ENCODE data around the gene MGST2.

MGST2 gene

DNA sequence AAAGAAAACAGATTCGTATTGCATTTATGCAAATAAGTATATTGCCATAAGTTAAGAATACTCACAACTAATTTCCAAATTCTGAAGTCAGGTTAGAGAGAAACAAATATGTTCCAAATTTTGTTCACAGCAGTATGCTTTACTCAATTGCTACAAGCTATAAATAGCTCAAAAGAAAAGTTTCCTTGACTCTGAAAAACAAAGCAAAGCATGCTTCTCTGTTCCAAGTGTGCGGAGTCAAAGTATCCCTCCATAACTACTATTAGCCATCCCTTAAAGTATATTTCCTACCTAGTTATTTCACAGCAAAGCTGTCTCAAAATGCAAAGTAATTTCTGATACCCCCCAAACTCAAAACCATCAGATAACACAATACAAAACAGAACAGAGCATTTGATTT is 47.3 kb downstream of the MGST2 start:
- in situ Hi-C loops (cut with MboI; ENCODE audit: low sequenced_read_pairs): no loop called here

DNA sequence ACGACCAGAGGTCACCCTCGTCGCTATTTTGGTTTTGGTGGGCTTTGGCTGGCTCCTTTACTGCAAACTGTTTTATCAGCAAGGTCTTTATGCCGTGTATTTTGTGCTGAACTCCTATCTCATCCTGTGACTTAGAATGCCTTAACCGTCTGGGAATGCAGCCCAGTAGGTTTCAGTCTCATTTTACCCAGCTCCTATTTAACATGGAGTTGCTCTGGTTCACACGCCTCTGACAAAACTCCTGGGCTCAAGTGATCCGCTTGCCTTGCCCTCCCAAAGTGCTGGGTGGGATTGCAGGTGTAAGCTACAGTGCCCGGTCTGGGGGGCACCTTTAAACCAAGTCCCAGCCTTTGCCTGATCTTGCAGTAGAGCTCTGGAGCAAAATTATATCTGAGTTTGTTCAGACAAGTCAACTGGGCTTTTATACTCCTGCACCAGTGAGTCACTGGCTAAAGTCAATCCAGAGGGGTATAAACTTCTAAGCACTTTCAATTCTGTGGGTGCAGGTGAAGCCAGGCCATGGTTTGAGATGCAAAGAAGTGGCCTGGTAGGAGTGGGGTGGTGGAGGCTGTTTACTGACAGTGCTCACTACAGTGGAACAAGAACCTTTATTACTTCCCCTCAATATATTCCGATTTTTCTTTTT is 50.2 kb downstream of the MGST2 start:
- Histone ChIP-seq H3K9me3 (no peaks in the 10 kb centered on the region), H3K27me3 (ENCODE audit: low read depth) (no peaks in the 10 kb centered on the region), H3K4me1 (no peaks in the 10 kb centered on the region), H3K4me3 (no peak overlapping the region), H3K36me3 (replicated peaks) (no peaks in the 10 kb centered on the region)
- no peak for DNase-seq (ENCODE audit: low spot score in 2 of 2)
- in situ Hi-C loops (cut with MboI; ENCODE audit: low sequenced_read_pairs): no loop called here

More for the DNA sequence above, 47.3 kb downstream of the MGST2 start:
- Histone ChIP-seq H3K9me3 (peaks cover 3% of the 10 kb centered on the region; the same call in 1 of the 2 replicates), H3K4me1 (no peaks in the 10 kb centered on the region; the same call in 1 of the 2 replicates), H3K36me3 (replicated peaks) (no peaks in the 10 kb centered on the region), H3K27me3 (ENCODE audit: low read depth) (no peaks in the 10 kb centered on the region), H3K4me3 (no peak overlapping the region)
- DNase-seq (ENCODE audit: low spot score in 2 of 2): no peak

DNA sequence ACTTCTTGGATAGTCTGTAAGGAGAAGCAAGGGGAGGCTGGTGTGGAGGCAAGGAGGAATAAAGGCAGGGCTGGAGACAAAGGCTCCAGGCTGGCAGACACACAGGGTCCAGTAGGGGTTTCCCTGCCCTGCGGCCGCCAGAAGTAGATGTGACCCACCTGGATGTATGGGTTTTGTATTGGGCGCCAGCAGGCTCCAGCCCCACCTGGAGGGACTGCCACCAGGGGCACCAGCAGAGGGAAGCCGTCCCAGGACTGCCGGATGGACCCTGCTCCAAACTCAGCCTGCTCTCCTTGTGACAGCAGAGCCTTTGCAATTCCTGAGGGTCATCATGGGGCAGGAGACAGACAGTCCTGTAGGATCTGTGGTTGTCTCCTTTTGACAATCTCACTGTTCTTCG is 52.7 kb downstream of the MGST2 start:
- no peaks in the 10 kb centered on the region for H3K9me3 ChIP-seq
- no peak overlapping the region for H3K4me3 ChIP-seq
- H3K4me1 ChIP-seq: no peaks in the 10 kb centered on the region
- in situ Hi-C loops (cut with MboI; ENCODE audit: low sequenced_read_pairs): no loop called here
- DNase-seq (ENCODE audit: low spot score in 2 of 2): no peak
- no peaks in the 10 kb centered on the region for H3K36me3 ChIP-seq (replicated peaks)
- H3K27me3 ChIP-seq (ENCODE audit: low read depth): no peaks in the 10 kb centered on the region

DNA sequence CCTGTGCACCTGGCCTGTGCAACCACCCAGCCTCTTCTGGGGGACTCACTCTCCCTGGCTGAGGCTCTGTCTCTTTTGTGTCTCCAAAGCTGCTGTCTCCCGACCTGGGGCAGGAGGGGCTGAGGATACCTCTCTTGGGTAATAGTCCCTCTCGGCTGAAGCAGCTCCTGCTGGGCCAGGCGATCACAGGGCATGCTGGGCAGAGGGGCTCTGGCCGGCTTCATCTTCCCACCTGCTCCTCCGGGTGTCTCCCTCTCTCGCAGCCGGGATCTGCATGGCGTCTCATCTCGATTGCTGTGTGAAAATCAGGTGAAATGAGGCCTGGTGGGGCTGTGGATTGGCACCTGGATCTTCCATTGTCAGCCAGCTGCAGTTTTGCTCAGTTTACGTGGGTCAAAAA is 53.2 kb downstream of the MGST2 start:
- no peaks in the 10 kb centered on the region for H3K36me3 ChIP-seq (replicated peaks)
- H3K27me3 ChIP-seq (ENCODE audit: low read depth): no peaks in the 10 kb centered on the region
- H3K9me3 ChIP-seq: no peaks in the 10 kb centered on the region
- H3K4me1 ChIP-seq: no peaks in the 10 kb centered on the region
- H3K4me3 ChIP-seq: no peak overlapping the region
- DNase-seq (ENCODE audit: low spot score in 2 of 2): no peak
- in situ Hi-C loops (cut with MboI; ENCODE audit: low sequenced_read_pairs): no loop called here

DNA sequence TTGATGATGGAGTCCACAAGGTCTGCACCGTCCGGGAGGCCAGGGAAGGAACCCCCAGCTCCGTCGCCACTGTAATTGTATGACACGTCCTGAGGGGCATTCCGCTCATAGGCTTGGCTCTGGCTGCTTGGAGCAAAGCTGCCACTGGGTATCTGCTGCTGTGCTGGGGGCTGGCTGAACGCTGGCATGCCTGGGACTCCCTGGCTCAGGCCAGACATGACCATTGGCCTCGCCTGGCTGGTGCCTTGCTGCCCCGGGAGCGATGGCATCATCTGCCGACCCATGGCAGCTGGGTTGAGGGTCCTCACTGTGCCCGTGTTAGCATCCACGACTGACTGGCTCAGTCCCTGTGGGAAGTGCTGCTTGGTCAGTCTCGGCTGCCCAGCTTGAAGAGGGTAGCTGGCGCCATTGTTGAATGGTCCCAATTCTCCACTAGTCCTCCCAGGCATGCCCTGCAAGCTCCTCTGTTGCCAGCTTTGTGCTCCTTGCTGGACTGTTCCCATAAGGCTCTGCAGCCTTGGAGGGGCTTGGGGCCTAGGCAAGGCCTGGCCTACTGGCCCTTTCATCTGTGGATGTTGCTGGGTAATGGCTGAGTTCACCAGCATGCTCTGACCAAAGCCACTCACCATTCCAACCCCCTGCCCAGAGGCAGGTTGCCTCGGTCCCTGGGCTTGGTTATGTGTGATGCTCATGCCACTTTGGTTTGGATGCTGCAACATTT is 53.9 kb downstream of the MGST2 start:
- Histone ChIP-seq H3K36me3 (replicated peaks) (no peaks in the 10 kb centered on the region), H3K4me1 (no peaks in the 10 kb centered on the region), H3K4me3 (no peak overlapping the region), H3K9me3 (no peaks in the 10 kb centered on the region), H3K27me3 (ENCODE audit: low read depth) (no peaks in the 10 kb centered on the region)
- in situ Hi-C loops (cut with MboI; ENCODE audit: low sequenced_read_pairs): no loop called here
- DNase-seq (ENCODE audit: low spot score in 2 of 2): no peak

DNA sequence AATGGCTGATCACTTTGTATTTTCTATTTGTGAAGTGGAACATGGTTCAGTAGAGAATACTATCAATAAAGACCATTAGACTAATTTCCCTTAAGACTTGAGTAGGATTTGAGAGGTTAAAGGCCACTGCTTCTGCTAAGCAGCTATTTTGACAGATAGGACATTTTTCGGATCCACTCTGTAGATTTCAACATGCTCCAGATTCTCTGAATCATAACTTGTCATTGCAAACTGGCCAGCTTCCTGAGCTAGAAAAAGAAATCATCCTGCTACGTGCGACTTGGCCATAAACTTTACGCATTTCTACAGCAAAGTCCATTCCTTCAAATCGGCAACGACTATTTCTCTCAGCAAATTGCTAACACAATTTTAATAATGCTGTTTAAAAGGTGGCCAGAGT is 55.2 kb downstream of the MGST2 start:
- in situ Hi-C loops (cut with MboI; ENCODE audit: low sequenced_read_pairs): no loop called here
- DNase-seq (ENCODE audit: low spot score in 2 of 2): no peak
- Histone ChIP-seq H3K4me1 (no peaks in the 10 kb centered on the region), H3K4me3 (no peak overlapping the region), H3K27me3 (ENCODE audit: low read depth) (no peaks in the 10 kb centered on the region), H3K9me3 (no peaks in the 10 kb centered on the region), H3K36me3 (replicated peaks) (no peaks in the 10 kb centered on the region)

DNA sequence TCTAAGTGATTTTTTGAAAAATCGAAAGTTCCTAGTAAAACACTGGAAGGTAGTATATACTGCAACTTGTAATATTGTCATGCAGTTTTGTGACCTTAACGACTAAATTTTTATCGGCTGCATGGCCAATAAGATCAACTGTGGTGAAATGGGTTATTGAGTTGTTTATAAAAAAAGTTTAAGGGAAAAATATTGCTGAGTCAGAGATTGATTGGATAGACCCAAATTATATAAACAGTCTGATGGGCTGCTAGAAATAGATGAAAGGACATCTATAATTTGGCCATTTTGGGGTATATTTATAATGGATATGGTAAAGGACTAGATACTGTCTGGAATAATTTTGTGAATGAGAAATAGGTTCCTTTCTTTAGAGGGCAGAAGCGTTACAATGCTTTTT is 56.2 kb downstream of the MGST2 start:
- in situ Hi-C loops (cut with MboI; ENCODE audit: low sequenced_read_pairs): no loop called here

DNA sequence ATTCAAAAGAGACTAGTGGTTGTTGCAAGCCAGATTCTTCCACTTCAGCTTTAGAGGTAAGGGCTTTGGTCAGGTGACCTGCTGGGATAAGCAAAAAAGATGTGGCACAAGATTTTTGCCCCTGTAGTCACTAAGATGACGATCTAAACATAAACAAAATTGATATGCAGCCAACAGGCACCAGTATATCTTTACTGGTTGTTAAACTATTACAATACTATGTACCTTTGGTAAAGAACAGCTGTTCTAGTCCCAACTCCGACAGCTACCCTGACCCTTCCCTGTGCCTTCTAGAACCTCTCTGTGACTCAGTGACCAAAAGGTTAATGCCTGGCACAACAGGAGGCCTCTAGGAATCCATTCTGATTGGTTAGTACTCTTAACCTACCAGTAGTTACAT is 59.6 kb downstream of the MGST2 start:
- Histone ChIP-seq H3K36me3 (replicated peaks) (no peaks in the 10 kb centered on the region), H3K9me3 (no peaks in the 10 kb centered on the region), H3K27me3 (ENCODE audit: low read depth) (no peaks in the 10 kb centered on the region), H3K4me1 (no peaks in the 10 kb centered on the region), H3K4me3 (no peak overlapping the region)
- DNase-seq (ENCODE audit: low spot score in 2 of 2): no peak
- in situ Hi-C loops (cut with MboI; ENCODE audit: low sequenced_read_pairs): no loop called here

More for the DNA sequence above, 56.2 kb downstream of the MGST2 start:
- no peaks in the 10 kb centered on the region for H3K4me1 ChIP-seq
- DNase-seq (ENCODE audit: low spot score in 2 of 2): no peak
- no peaks in the 10 kb centered on the region for H3K9me3 ChIP-seq
- H3K36me3 ChIP-seq (replicated peaks): no peaks in the 10 kb centered on the region
- H3K4me3 ChIP-seq: no peak overlapping the region
- H3K27me3 ChIP-seq (ENCODE audit: low read depth): no peaks in the 10 kb centered on the region

DNA sequence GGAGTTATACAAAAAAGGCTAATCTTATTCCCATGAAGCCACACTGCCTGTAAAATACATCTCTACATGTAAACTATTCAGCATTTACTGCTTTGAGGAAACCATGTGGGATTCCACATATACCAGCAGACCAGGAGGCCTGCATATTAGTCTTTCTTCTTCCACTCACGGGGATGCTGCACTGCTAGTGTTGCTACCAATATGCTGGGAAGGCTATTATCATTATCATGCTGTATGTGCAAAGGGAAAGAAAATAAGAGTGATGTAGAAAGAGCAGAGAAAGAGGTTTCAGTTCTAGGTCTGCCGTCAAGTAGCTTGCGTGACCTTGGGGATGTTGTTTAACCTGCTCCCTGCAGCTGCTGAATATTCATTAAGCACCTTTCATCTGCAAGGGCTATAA is 61.0 kb downstream of the MGST2 start:
- no peaks in the 10 kb centered on the region for H3K9me3 ChIP-seq
- no peaks in the 10 kb centered on the region for H3K4me1 ChIP-seq
- no peaks in the 10 kb centered on the region for H3K36me3 ChIP-seq (replicated peaks)
- no peaks in the 10 kb centered on the region for H3K27me3 ChIP-seq (ENCODE audit: low read depth)
- DNase-seq (ENCODE audit: low spot score in 2 of 2): no peak
- in situ Hi-C loops (cut with MboI; ENCODE audit: low sequenced_read_pairs): no loop called here
- no peak overlapping the region for H3K4me3 ChIP-seq

DNA sequence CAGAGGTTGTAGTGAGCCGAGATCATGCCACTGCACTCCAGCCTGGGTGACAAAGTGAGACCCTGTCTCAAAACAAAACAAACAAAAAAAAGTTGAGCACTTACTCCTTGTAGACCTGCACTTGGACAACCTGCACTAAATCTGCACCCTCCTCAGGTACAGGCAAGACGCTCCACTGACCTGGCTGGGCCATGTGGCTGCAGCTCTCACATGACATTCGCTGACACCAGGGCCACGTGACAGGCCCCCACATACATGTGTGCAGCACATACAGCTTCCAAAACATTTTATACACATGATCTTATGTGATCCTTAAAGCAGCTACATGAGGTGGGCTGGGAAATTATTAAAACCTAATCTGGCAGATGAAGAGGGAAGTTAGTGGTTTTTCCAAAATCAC is 62.5 kb downstream of the MGST2 start:
- Histone ChIP-seq H3K4me1 (no peaks in the 10 kb centered on the region), H3K36me3 (replicated peaks) (no peaks in the 10 kb centered on the region), H3K4me3 (no peak overlapping the region), H3K9me3 (no peaks in the 10 kb centered on the region), H3K27me3 (ENCODE audit: low read depth) (no peaks in the 10 kb centered on the region)
- no peak for DNase-seq (ENCODE audit: low spot score in 2 of 2)
- in situ Hi-C loops (cut with MboI; ENCODE audit: low sequenced_read_pairs): no loop called here

DNA sequence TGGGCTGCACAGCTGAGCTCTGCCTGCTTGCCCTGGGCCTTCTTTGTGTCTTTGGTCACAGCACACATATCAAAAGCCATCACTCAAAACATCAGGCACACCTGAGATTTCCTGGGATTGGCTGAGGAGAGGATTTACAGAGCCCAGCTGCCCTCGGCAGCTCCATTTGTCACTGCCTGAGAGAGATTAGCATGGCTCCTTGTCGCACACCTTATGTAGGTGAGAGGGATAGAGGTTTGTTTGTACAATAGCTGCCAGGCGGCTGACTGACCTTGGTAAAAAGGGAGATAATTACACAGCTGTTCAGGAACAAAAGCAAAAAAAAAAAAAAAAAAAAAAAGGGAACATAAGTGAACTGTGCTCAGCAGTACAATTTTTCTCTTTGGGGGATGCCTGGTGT is 63.2 kb downstream of the MGST2 start:
- no peak for DNase-seq (ENCODE audit: low spot score in 2 of 2)
- Histone ChIP-seq H3K27me3 (ENCODE audit: low read depth) (no peaks in the 10 kb centered on the region), H3K4me1 (no peaks in the 10 kb centered on the region), H3K4me3 (no peak overlapping the region), H3K9me3 (no peaks in the 10 kb centered on the region), H3K36me3 (replicated peaks) (no peaks in the 10 kb centered on the region)
- in situ Hi-C loops (cut with MboI; ENCODE audit: low sequenced_read_pairs): no loop called here

DNA sequence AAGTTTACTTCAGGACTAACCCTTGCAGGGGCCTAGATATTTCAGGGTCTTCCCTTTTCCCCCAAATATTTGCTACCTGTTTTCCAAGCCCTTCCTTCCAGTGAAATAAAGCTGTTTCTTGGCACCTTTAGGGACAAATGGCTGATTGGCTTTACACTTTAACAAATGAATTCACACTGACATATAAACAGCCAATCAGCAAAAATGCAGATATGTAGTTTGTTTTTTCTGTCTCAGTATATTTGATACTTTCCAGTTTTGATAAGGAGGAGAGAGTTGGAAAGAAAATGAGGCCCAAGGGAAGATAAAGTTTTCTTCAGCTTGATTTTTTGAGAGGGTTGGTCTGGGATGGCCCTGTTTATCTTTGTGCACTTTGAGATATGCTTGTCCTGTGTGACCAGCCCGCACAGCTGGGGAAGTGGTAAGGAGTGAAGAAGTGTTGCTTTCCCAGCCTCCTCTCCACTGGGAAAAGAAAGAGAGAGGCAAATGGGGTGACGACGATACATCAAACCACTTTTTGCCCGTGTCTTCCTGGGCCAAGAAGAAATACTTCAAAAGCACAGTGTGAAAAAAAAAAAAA is 67.5 kb downstream of the MGST2 start:
- in situ Hi-C loops (cut with MboI; ENCODE audit: low sequenced_read_pairs): no loop called here
- DNase-seq (ENCODE audit: low spot score in 2 of 2): no peak
- H3K36me3 ChIP-seq (replicated peaks): no peaks in the 10 kb centered on the region
- H3K4me1 ChIP-seq: no peaks in the 10 kb centered on the region
- no peaks in the 10 kb centered on the region for H3K9me3 ChIP-seq
- H3K4me3 ChIP-seq: no peak overlapping the region
- no peaks in the 10 kb centered on the region for H3K27me3 ChIP-seq (ENCODE audit: low read depth)

DNA sequence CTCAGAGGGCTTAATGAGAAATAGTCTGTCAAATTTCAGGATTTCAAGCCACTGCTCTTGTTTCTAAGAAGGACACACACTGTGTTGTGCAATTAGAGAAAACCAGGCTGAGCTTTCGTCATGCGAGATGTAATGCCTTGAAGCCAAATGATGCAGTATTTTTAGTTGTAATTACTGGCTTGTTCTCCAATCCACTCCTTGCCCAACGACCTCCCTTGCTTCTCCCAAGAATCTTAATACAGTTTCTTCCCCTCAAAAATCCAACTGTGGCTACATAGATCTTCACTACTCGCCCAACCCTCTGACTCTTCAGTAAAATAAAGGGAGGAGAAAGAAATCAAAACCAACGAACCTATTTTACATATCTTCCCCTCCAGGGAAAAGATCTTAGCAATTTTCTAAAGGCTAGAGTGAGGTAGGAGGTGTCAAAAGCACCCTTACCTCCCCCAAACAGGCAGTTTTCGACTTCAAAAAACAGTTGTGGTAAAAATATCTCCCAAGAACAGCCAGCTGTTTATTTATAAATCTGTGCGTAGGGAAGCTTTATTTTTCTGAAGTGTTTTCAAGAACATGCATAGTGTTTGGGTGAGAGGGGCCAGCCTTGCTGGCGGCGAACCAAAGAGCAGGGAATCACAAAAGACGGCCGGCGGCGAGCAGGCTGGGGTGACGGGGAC is 68.7 kb downstream of the MGST2 start:
- H3K36me3 ChIP-seq (replicated peaks): no peaks in the 10 kb centered on the region
- in situ Hi-C loops (cut with MboI; ENCODE audit: low sequenced_read_pairs): no loop called here
- no peak for DNase-seq (ENCODE audit: low spot score in 2 of 2)

DNA sequence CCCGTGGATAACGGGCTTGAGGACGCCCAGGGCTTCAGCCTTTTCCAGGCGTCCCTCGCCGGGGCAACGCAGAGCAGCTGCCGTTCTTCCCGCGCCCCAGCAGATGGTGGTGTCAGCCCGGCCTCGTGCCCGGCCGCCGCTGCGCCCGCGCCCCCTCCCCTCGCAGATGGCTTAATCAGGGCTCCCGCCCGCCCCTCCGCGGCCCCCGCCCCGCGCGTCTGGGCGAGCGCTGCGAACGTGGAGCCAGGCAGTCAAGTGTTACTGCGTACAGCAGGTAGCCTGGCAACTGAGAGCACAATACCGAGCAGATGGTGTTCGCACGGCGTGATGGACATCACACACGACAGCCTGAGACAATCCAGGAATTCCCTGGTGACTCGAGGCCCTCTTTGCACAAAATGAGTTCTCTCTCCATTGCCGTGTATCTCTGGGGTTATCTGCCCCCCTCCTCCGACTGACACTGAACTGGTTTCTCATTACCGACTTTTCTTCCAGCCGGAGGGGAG is 69.3 kb downstream of the MGST2 start:
- Histone ChIP-seq H3K4me1 (no peaks in the 10 kb centered on the region), H3K9me3 (no peaks in the 10 kb centered on the region), H3K27me3 (ENCODE audit: low read depth) (no peaks in the 10 kb centered on the region), H3K4me3 (no peak overlapping the region), H3K36me3 (replicated peaks) (no peaks in the 10 kb centered on the region)
- in situ Hi-C loops (cut with MboI; ENCODE audit: low sequenced_read_pairs): no loop called here
- no peak for DNase-seq (ENCODE audit: low spot score in 2 of 2)

More for the DNA sequence above, 68.7 kb downstream of the MGST2 start:
- Histone ChIP-seq H3K4me1 (no peaks in the 10 kb centered on the region), H3K4me3 (no peak overlapping the region), H3K27me3 (ENCODE audit: low read depth) (no peaks in the 10 kb centered on the region), H3K9me3 (no peaks in the 10 kb centered on the region)

All from HAP-1 (cell line).